GM21360 (cell line): ENCODE data around the gene CLEC1B.
"Not testable (repeated sequence)": the region's sequence is repeated elsewhere in the genome, so short reads cannot be mapped to it uniquely, and the experiment has no call there.

Experiments used
- ATAC-seq: cut with Tn5 transposase; IDR thresholded peaks from one replicate; pipeline ENCODE4 v1.9.1; 2021; ENCODE audit warnings: mild to moderate bottlenecking, moderate library complexity; ENCODE audit not compliant: unreplicated experiment

The CLEC1B gene

DNA sequence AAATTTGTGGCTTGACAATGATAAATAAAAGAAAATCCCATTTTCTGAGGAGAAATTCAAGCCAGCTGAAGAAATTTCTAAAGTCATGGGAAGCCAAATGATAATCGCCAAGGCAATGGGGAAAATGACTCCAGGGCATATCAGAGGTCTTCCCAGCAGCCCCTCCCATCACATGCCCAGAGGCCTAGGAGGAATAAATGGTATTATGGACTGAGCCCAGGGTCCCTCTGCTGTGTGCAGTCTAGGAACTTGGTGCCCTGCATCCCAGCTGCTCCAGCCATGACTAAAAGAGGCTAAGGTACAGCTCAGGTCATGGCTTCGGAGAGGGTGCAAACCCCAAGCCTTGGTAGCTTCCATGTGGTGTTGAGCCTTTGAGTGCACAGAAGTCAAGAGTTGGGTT, 23.3 kb downstream of the CLEC1B start:
- ATAC-seq: no peak

DNA sequence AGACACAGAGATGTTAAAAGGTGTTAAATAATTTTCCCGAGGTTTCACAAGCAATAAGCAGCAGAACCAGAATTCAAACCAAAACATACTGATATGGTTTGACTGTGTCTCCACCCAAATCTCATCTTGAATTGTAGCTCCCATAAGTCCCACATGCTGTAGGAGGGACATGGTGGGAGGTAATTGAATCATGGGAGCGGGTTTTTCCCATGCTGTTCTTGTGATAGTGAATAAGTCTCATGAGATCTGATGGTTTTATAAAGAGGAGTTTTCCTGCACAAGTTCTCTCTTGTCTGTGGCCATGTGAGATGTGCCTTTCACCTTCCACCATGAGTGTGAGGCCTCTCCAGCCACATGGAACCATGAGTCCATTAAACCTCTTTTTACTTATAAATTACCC, 24.2 kb downstream of the CLEC1B start:
- not testable (repeated sequence) for ATAC-seq

DNA sequence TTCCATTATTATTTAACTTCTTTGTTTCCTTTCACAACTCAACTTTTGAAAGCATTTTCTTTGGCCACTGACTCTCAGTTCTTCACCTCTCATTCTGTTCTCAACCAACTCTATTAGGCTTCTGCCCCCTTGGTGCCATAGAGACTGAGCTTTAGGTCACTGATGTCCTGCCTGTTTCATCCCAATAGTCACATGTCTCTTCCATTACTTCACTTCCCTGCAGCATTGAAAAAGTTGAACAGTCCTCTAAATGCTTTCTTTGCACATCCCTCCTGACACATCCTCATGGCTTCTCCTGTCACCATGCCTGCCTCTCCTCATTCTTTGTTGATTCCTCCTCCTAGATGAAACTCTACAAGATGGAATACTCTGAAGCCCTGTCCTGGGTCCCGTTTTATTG, 25.0 kb downstream of the CLEC1B start:
- ATAC-seq: no peak

DNA sequence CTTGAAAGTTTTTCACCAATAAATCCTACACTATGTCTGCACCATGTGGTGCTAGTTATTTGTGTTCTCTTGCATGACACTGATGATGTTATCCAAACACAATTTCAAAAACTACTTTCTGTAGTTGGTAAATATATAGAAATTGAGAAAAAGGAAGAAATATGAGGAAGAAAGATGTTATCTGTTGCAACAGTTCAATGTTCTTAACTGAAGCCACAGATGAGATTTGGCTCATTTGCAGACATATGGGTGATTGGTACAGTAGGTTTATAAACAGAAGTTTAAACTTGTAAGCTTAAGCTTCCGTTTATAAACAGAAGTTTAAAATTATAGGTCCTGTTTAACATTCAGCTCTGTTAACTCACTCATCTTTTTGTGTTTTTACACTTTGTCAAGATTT, 27.7 kb downstream of the CLEC1B start, which contains the start of gene CLEC12A:
CLEC12A (plus strand) TSS at position 229 of the 400 bp plus-strand sequence. CDS start 188 bp downstream, outside the sequence.
- no peak for ATAC-seq

DNA sequence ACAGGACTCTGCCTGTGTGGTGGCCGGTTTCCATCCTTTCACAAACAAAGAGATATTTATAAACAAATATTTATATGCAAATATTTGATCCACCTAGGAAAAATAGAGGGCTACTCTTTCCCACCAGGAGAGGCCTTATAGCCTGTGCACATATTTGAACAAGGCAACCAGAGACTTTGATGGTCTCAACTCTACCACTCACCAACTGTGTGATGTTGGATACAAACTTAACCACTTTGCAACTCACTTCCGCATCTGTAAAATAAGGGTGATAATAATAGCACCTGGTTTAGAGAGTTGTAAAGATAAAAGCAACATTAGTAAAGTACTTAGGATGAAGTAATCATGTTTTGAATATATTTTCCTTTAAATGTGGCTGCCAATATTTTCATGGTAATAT, 29.2 kb downstream of the CLEC1B start:
- no peak for ATAC-seq

DNA sequence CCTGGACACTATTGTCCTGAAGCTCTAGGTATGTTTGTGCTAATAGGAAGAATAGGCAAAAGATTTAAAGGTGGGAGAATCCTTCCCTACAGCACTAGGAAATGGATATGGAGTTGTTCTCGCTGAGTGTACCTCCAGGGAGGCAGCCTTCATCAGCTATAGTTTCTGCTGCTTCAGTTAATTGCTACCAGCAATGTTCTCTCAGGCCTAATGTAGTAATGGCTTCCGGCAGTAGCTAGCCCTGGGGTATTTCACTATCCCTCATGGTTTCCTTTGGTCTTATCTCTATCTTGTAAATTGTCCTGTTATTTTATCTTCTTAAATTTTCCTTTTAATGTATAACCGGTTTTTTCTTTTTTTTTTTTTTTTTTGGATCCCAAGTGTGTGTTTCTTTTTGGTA, 37.0 kb downstream of the CLEC1B start:
- no peak for ATAC-seq

DNA sequence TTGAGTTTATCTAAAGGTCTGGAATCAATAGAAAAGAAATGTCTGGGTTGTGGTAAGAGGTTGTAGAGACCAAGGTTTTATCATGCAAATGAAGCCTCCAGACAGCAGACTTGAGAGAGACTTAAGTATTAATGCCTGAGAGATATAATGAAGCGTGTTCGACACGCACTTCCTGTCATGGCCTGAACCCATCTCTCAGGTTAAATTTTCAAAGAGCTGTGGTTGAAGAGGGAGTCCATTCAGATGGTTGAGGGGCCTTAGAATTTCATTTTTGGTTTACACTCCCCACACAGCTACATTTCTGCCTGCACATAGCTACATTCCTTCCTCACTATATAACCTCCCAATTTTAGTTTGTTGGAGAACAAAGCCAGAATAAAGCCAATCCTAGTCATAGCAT, 37.8 kb downstream of the CLEC1B start:
- ATAC-seq: no peak

DNA sequence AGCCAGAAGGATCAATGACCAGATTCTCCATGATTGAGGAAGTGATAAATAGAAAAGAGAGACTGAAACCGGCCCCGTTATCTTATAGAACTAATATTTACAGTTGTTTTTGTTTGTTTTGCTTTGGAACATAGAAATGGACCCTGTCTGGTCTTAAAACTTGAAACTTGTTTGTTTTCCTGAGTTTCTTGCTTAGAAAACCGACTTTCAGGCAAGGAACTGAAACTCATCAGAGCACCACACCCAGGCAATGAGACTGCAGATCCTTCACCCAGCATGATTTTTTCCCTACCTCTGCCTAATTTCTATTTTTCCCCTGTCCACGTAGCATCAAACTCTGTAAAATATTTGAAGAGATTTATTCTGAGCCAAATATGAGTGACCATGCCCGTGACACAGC, 38.3 kb downstream of the CLEC1B start:
- no peak for ATAC-seq

DNA sequence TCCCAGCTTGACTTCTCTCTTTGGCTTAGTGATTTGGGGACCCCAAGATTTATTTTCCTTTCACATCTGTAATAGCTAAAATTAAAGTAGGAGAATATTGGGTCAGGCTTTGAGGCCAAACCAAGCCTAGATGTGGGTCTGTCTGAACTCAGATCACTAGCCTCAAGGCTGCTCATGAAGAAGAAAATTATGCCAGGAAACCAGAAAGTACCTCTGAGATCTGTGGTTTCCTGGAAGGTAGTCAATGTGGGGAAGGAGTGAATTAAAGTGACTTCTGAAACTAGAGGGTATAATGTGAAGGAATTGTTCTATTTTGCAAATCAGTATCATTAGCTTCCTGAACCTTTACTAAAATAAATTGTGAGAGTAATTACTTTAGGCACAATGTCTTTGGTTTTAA, 41.1 kb downstream of the CLEC1B start:
- no peak for ATAC-seq

DNA sequence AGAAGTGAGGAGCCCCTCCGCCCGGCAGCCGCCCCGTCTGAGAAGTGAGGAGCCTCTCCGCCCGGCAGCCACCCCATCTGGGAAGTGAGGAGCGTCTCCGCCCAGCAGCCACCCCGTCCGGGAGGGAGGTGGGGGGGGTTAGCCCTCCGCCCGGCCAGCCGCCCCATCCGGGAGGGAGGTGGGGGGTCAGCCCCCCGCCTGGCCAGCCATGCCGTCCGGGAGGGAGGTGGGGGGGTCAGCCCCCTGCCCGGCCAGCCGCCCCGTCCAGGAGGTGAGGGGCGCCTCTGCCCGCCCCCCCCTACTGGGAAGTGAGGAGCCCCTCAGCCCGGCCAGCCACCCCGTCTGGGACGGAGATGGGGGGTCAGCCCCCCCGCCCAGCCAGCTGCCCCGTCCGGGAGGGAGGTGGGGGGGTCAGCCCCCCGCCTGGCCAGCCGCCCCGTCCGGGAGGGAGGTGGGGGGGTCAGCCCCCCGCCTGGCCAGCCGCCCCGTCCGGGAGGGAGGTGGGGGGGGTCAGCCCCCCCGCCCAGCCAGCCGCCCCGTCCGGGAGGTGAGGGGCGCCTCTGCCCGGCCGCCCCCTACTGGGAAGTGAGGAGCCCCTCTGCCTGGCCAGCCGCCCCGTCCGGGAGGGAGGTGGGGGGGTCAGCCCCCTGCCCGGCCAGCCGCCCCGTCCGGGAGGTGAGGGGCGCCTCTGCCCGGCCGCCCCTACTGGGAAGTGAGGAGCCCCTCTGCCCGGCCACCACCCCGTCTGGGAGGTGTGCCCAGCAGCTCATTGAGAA, 45.8 kb downstream of the CLEC1B start:
- not testable (repeated sequence) for ATAC-seq

DNA sequence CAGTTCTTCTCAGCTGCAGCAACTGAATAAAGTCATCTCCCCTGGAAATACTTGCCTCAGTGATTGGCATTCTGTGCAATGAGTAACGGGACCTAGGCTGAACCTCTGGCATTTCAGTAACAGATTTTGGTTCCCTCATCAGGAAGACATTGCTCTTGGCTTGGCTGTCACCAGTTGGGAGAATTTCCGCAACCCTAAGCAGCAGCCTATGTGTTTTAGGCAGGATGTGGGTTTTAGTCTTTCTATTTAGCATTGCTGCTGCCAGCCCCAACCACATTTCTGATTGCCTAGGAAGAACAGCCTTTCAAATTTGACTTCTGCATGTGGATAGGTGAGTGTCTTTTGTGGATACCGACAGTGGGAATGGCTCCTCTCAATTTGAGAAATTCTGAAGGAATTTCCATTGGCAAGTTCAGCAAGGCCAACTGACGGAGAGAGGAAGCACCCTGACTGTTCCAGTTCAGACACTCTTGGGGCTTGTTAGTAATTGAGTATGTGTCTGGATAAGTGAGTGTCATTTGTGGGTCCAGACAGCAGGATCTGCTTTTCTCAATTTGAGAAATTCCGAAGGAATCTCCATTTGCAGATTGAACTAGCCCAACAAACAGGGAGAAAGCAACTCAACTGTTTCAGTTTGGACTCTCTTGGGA, 47.8 kb downstream of the CLEC1B start:
- no peak for ATAC-seq

DNA sequence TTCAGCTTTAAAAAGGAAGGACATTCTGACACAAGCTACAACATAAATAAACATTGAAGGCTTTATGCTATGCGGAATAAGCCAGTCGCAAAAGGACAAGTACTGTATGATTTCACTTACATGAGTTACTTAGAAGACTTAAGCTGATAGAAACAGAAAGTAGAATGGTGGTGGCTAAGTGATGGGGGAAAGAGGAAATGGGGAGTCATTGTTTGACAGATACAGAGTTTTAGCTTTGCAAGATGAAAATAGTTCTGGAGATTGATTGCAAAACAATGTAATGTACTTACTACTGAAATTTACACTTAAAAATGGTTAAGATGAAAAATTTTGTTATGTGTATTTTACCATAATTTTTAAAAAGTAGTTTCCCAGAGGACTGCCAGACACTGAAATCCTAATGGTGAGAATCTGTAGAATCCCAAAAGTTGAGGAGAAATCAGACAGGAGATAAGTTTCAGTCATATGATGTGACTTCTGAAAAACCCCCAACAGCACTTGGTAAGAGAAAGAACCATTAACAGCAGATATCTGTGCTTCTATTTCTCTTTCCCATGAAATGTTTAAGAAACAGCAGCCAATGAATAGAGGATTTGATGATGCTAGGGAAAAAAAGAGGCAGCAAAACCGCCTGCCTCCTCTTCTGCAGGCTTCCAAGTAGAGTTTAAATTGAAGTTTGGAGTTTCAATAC, 50.2 kb downstream of the CLEC1B start:
- ATAC-seq: peak; percentile 95

DNA sequence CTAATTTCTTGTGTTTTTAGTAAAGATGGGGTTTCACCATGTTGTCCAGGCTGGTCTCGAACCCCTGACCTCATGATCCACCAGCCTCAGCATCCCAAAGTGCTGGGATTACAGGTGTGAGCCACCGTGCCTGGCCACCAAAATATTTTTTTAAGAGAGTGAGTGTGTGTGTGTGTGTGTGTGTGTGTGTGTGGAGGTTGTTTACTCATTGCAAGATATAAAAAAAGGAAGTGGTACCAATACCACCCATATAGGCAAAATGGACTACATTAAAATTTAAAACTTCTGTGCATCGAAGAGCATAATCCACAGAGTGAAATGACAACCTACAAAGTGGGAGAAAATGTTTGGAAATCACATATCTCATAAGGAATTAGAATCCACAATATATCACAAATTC, 51.2 kb downstream of the CLEC1B start:
- ATAC-seq: no peak

DNA sequence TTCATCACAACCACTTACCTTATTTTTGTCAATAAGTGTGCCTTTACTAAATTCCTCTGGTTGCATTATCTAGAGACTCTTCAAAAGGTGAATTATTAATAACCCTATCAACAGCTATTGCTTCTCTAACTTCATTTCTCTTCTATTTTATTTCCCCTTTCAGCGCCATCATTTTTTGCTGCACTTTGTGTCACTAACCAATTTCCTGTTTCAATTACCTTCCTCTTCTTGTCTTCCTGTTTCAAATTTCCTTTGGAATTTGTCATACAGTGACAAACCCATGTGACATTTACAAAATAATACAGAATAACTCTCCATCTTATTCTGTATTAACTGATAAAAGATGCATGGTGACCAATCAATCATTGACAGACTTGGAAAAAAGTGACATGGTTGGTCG, 54.5 kb downstream of the CLEC1B start:
- ATAC-seq: no peak

DNA sequence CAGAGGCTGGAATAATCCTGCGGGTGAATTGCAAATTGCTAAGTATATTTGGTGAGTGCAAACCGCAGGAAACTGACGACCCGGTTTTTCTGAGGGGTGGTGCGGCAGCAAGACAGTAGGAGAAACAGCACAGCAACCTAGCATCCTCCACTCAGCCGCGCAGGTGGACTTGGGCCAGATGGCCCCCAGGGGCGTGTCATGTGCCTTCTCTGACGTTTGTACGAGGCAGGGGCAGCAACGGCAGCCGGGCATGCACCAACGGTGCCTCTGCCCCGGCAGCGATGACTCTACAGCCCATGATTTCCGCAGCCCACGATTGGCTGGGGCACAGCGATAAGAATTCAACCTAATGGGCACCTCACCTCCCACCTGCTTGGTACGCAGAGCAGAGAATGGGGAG, 55.7 kb downstream of the CLEC1B start:
- no peak for ATAC-seq
